GM12878 (cell line): ENCODE results near the gene STK32B. TPM values are rescaled to one million over a fixed set of nuclear protein-coding genes. Genes with fewer than 3 reads are reported as not detected.

Experiments
- ATAC-seq: fragments of 200-7000 bp; cut with Tn5 transposase; 3 replicates; pipeline ENCODE4 v1.9.1; 2020; ENCODE audit warnings: mild to moderate bottlenecking, moderate library complexity
- BruUV-seq: library from RNA; stranded (reverse); fragments of 400-500 nt; replicated peaks from 2 replicates; lab custom pipeline; 2021; lab: Mats Ljungman, UMichigan
- CTCF ChIA-PET: fragments of 300-600 bp; sonication (Branson Sonifier 250); formaldehyde crosslinking; extraction: SDS; loops from one replicate; lab custom pipeline; 2021; ENCODE audit warnings: inconsistent platforms; lab: Yijun Ruan, JAX
- POLR2A ChIA-PET: fragments of 350-600 bp; formaldehyde crosslinking; extraction: SDS; loops from one replicate; lab custom pipeline; 2021; ENCODE audit warnings: inconsistent platforms; lab: Charles Lee
- RAD21 ChIA-PET: fragments of 300-600 bp; sonication (Branson Sonifier 250); formaldehyde crosslinking; loops from one replicate; lab custom pipeline; 2023; ENCODE audit warnings: antibody characterized with exemption; ENCODE audit not compliant: unreplicated experiment; lab: Charles Lee
- SMC1A ChIA-PET: fragments of 300-600 bp; sonication (Branson Sonifier 250); formaldehyde crosslinking; loops from one replicate; lab custom pipeline; 2023; ENCODE audit not compliant: unreplicated experiment, uncharacterized antibody; lab: Charles Lee
- DNase-seq: peaks from one replicate; pipeline ENCODE4 v3.0.0-alpha.2; 2011; ENCODE audit warnings: low read depth, low spot score
- FAIRE-seq: peaks from 3 replicates; lab custom pipeline; 2011; peaks lifted over from hg19 to GRCh38; lab: Jason Lieb, UNC
- H2AFZ ChIP-seq: 2 replicates; pipeline ENCODE4 v1.6.0; 2011; ENCODE audit warnings: low read depth, low read length, control low read depth; ENCODE audit not compliant: control insufficient read depth
- H3K27ac ChIP-seq: 2 replicates; pipeline ENCODE4 v1.5.1; 2011; ENCODE audit warnings: control low read depth; ENCODE audit not compliant: control insufficient read depth, insufficient read depth
- H3K27me3 ChIP-seq, 2 experiments: replicated peaks in 1 of 2; 2 replicates each; pipeline versions ENCODE4 v1.6.0 to v1.6.1; 2011; ENCODE audit warnings: low read length in 1 of 2; ENCODE audit not compliant: control insufficient read depth in 2 of 2, insufficient read depth in 2 of 2
- H3K36me3 ChIP-seq, 2 experiments: 2 replicates each; pipeline ENCODE4 v1.5.1; 2011; ENCODE audit warnings: low read length in 1 of 2; ENCODE audit not compliant: control insufficient read depth in 2 of 2, insufficient read depth in 2 of 2
- H3K4me1 ChIP-seq: 2 replicates; pipeline ENCODE4 v1.6.1; 2011; ENCODE audit warnings: mild to moderate bottlenecking, low read length, moderate library complexity, mixed read lengths; ENCODE audit not compliant: control insufficient read depth, insufficient read depth
- H3K4me2 ChIP-seq: 2 replicates; pipeline ENCODE4 v1.6.0; 2011; ENCODE audit warnings: control low read depth; ENCODE audit not compliant: control insufficient read depth, insufficient read depth
- H3K4me3 ChIP-seq: fragments of 200-600 bp; sonication (generic); 2 replicates; pipeline ENCODE4 v1.5.1; 2016
- H3K79me2 ChIP-seq: 2 replicates; pipeline ENCODE4 v1.6.0; 2011; ENCODE audit warnings: low read length; ENCODE audit not compliant: control insufficient read depth, insufficient read depth
- H3K9ac ChIP-seq: 2 replicates; pipeline ENCODE4 v1.8.0; 2011; ENCODE audit warnings: low read length, control low read depth, mixed read lengths; ENCODE audit not compliant: control insufficient read depth, insufficient read depth
- H3K9me3 ChIP-seq: replicated peaks from 3 replicates; pipeline ENCODE4 v1.5.1; 2011; ENCODE audit warnings: mild to moderate bottlenecking, low read length; ENCODE audit not compliant: control insufficient read depth, insufficient read depth
- H4K20me1 ChIP-seq: 2 replicates; pipeline ENCODE4 v1.6.0; 2011; ENCODE audit not compliant: control insufficient read depth, insufficient read depth
- E4F1 ChIP-seq: fragments of 450-650 bp; IDR thresholded peaks from 2 replicates; pipeline ENCODE4 v1.6.1; 2018; ENCODE audit warnings: borderline replicate concordance, mild to moderate bottlenecking; ENCODE audit not compliant: partially characterized antibody
- LARP7 ChIP-seq: fragments of 450-650 bp; IDR thresholded peaks from 2 replicates; pipeline ENCODE4 v1.6.1; 2017; ENCODE audit warnings: mild to moderate bottlenecking
- MEF2A ChIP-seq: IDR thresholded peaks from 2 replicates; pipeline ENCODE4 v1.6.1; 2011; ENCODE audit warnings: low read depth, mild to moderate bottlenecking, low read length, moderate library complexity; ENCODE audit not compliant: insufficient read depth
- MLLT1 ChIP-seq: fragments of 450-650 bp; IDR thresholded peaks from 2 replicates; pipeline ENCODE4 v1.6.1; 2016; ENCODE audit warnings: mild to moderate bottlenecking
- NR2F1 ChIP-seq: fragments of 450-650 bp; conservative IDR thresholded peaks from 2 replicates; pipeline ENCODE4 v1.6.1; 2017; ENCODE audit warnings: mild to moderate bottlenecking
- NRF1 ChIP-seq: conservative IDR thresholded peaks from 2 replicates; pipeline ENCODE4 v1.6.1; 2011; ENCODE audit warnings: mild to moderate bottlenecking, low read depth, low read length, improper control_type of control experiment
- RCOR1 ChIP-seq: conservative IDR thresholded peaks from 2 replicates; pipeline ENCODE4 v1.6.1; 2012; ENCODE audit warnings: low read depth, low read length, improper control_type of control experiment
- STAT3 ChIP-seq: IDR thresholded peaks from 2 replicates; pipeline ENCODE4 v1.6.1; 2011; ENCODE audit warnings: low read depth, low read length, improper control_type of control experiment
- SUPT20H ChIP-seq: IDR thresholded peaks from 2 replicates; pipeline ENCODE4 v1.6.1; 2011; ENCODE audit warnings: low read depth, mild to moderate bottlenecking, low read length, moderate library complexity, borderline replicate concordance; ENCODE audit not compliant: control insufficient read depth
- ZBTB33 ChIP-seq: fragments of 450-650 bp; IDR thresholded peaks from 2 replicates; pipeline ENCODE4 v1.6.1; 2017; ENCODE audit warnings: mild to moderate bottlenecking
- ZNF24 ChIP-seq: fragments of 450-650 bp; IDR thresholded peaks from 2 replicates; pipeline ENCODE4 v1.6.1; 2017; ENCODE audit warnings: antibody characterized with exemption, mild to moderate bottlenecking
- WGBS: methylation state at CpG from one replicate; pipeline ENCODE4 v1.1.6; 2016; ENCODE audit warnings: low lambda C conversion rate; ENCODE audit not compliant: insufficient replicate concordance, insufficient coverage; ENCODE audit errors: missing lambda C conversion rate; 5-methylcytosine and 5-hydroxymethylcytosine counted together
- in situ Hi-C: fragments of 300-500 bp; cut with MboI; formaldehyde crosslinking; loops from 9 replicates; pipeline ENCODE4 v1.14.3; 2018; ENCODE audit warnings: mixed read lengths
- intact Hi-C: fragments of 100-400 bp; cut with micrococcal nuclease; formaldehyde crosslinking; loops from one replicate; pipeline ENCODE4 v1.14.2; 2022; ENCODE audit not compliant: unreplicated experiment
- polyA plus RNA-seq, 11 experiments: library from polyadenylated mRNA; depleted of rRNA in 4 of 11; unstranded in 6 of 11; stranded (reverse) in 5 of 11; fragments of >200 nt; fragmentation: Nextera tagmentation in 4 of 11; fragmentation: Illumina TruSeq in 1 of 11; extraction: Ambion mirVana in 4 of 11; extraction: Trizol in 1 of 11; gene quantifications; 1 replicate in 1 of 11; 2 replicates in 10 of 11; pipeline versions ENCODE4 v1.2.1 to v1.2.3, GENCODE V29; 2011 to 2016; ENCODE audit warnings: inconsistent platforms in 2 of 11, missing spikeins in 2 of 11, low read depth in 1 of 11
- total RNA-seq, 4 experiments: library from RNA; depleted of rRNA in 3 of 4; stranded (reverse); fragments of >200 nt in 3 of 4; fragmentation: Illumina TruSeq in 1 of 4; extraction: Trizol in 1 of 4; gene quantifications; 2 replicates each; pipeline versions ENCODE4 v1.2.1 to v1.2.3, GENCODE V29; 2013 to 2021

STK32B gene
- total and polyA plus RNA-seq, 10 of the 15 experiments (the other 5 are each of a cell fraction or from before 2014, with no cell fraction given), result 0.04 to 0.12 (median 0.08) TPM; not detected in 7

GRCh38 chr4:5526080-5526846, 475.0 kb downstream of the STK32B start:
- no peak for FAIRE-seq
- ChIA-PET POLR2A (no interaction called here), RAD21 (no interaction called here), CTCF (no interaction called here), SMC1A (no interaction called here)
- intact Hi-C loops (no loop called here), in situ Hi-C loops (no loop called here)
- H3K27ac ChIP-seq, result no peak overlapping the region
- H3K9ac ChIP-seq, result no peak overlapping the region
- no peak for DNase-seq
- H3K27me3 ChIP-seq, result no peaks in the 10 kb centered on the region
- no peaks in the 10 kb centered on the region; the same call in 2 of the 3 replicates for H3K9me3 ChIP-seq
- no peak overlapping the region for H3K4me2 ChIP-seq
- H3K36me3 ChIP-seq, result no peaks in the 10 kb centered on the region
- H3K4me1 ChIP-seq, result no peaks in the 10 kb centered on the region
- H3K4me3 ChIP-seq, result no peak overlapping the region
- WGBS, result 13% methylated on average over 3 of the region's 3 CpGs
- no peak overlapping the region for H2AFZ ChIP-seq
- H4K20me1 ChIP-seq, result no peaks in the 10 kb centered on the region
- ATAC-seq, result no peak
- BruUV-seq, result no TSS peak
- TF ChIP-seq MEF2A (no peak), MLLT1 (no peak), STAT3 (no peak), NR2F1 (no peak), NRF1 (no peak), ZBTB33 (no peak), RCOR1 (no peak), E4F1 (no peak), LARP7 (no peak), ZNF24 (no peak), SUPT20H (no peak)
- H3K79me2 ChIP-seq, result no peaks in the 10 kb centered on the region
